Measurements from ENCODE around the gene DIO3.

The DIO3 gene

GRCh38 chr14:101600336-101600890, 39.1 kb downstream of the DIO3 start:
- DNase-seq = no peak

DNA sequence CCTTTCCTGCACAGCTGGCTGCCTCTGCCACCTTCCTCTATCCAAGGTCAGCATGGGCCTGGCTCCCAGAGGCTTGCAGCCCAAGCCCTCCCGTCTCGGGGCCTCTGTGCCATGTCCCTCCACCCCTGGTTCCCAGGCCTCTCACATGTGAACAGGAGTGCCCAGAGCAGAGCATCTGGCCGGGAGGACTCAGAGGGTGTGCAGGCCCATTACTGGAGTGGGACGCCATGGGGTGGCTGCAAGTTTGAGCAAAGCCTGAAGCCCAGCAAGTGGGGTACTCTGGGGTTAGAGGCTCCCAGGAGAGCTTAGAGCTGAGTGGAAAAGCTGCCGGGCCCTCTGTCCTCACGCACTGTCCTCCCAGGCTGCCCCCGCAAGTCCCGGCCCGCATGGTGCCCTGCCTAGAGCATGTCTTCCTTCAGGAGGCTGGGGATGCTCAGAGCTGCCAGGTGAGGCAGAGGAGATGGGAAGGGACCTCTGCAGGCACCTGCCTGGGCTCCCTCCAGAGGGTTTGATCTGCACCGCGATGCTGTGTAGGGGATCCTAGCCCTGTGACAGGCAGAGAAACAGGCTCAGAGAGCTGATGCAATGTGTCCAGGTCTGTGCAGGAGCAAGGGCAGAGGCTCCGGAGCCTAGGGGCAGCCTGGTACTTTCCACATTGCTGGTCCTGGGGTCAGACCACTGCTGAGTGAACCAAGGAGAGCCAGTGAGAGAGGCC, 39.8 kb downstream of the DIO3 start:
- no peak for DNase-seq

DNA sequence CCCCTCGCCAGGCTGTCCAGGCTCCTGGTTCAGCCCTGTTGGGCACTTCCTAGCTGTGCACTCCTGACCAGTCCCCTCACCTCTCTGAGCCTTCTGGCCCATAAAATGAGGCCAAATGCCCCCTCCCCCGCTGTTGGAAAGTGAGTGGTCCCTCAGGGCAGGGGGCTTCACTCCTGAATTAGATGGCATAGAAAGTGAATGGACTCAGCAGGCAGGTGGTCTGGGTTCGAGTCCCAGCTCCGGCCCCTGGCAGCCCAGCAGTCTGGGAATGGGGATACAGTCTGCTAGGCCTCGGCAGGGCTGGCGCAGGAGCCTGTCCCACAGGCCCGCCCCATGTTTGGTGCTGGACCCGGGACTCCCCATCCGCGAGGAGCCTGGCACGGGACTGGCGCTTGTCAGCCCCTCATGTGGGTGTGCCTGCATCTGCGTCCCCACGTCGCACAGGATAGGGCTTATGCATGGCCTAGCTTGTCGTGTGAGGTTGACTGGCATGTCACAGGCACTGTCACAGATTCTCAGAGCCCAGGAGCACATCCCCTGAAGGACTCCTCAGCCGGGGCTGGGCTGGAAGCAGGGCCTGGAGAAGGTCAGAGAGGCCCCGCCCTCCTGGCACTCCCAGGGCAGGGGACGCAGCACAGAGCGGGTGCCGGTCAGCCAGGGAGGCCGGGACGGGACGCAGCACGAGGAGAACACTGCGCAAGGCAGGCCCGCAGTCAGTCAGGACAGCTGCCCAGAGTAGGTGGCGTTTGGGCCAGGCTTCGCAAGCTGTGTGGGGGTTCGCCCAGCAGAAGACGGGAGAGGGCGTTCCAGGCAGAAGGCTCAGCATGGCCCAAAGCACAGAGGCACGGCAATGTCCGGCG, 40.5 kb downstream of the DIO3 start:
- DNase-seq = no peak

GRCh38 chr14:101602466-101602840, 41.2 kb downstream of the DIO3 start:
- no peak for DNase-seq

- DNase-seq = no peak
These were observed 41.8 kb downstream of the DIO3 start for GRCh38 chr14:101603096-101603495.

GRCh38 chr14:101604228-101604934, 43.1 kb downstream of the DIO3 start:
- DNase-seq = no peak

GRCh38 chr14:101604935-101605780, 43.9 kb downstream of the DIO3 start:
- no peak for DNase-seq

GRCh38 chr14:101605836-101606235, 44.5 kb downstream of the DIO3 start:
- no peak for DNase-seq
